Amygdala (tissue), 56 donors: Measurements from ENCODE around the gene HLF.

ENCODE experiments used
- DNase-seq, 56 donors: peaks; one replicate each; lab custom pipeline; 2025; lab: John Stamatoyannopoulos, UW

The HLF gene

DNA sequence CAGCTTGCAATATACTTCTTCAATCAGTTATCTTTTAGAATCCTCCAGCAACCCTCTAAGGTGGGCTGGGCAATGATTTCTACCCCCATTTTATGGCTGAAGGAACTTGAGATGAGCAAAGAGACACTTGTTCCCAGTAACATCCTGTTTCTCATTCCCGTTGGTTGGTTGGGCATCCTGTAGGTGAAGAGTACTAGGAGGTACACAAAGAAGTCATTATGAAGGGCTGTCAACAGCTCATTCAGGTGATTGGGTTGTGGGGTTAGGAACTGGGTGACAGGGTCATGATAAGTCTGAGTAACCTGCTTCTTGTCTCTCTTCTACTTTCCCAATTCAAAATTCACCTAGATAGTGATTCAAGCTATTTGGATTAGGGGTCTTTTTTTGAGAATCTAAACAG is 80.4 kb downstream of the HLF start:
- DNase-seq: no peak

DNA sequence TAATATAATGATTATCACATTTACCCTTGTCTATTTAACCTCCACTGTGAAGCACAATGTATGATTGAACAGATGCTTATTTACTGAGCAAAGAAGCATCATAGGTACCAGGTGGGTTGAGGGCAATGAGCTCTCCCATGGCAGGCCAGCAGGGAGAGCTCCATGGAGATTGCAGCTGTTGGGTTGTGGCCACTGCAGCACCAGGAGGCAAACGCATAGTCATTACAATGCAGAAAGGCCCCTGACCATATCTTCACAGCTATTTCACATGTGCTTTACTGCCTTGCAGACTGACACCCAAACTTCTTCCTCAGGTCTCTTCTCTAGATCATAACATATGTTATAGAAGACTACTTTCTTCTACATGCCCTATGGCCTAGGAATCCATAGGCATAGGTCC is 81.9 kb downstream of the HLF start:
- DNase-seq: no peak

DNA sequence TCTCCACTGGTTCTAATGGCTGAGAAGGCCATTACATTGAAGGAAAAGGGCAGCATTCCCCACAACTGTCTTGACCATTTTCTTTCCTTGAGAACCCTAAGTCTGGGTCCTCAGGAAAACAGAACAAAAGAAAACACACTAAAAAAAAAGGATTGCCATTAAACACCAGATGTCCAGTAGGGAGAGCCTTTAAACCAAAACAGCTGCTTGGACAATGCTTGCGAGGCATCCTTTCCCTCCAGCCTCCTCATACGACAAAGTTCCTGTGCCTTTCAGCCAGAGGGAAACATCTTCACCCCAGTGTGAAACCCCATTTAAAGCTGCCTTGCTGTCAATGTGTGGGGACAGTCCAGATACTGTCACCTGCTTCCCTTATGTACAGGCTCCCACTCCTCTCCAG is 82.6 kb downstream of the HLF start:
- DNase-seq: no peak

DNA sequence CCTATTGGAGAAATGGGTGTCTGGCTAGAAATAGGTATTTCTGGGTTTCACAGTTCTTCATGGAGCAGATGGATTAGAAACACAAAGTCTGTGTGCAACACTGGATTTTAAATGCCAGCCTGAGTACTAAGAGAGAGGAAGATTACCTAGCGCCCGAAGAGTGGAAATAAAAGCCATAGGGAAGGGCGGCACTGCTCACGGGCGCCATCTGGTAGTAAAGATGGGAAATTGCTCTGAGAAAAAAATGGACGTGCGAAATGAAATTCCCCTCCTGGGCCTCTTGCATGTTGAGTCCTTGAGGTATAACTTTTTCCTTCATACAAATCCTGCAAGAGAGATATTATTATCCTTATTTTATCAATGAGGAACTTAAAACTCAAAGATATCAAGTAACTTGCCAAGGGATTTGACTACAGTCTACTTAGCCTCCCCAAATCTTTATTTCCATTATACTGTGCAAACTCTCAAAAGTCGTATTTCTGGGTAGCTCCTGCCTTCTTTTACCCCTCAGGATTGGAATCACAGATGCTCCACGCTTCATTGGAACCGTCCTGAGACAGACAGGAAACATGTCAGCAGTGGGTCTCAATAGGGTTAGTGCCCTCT is 84.1 kb downstream of the HLF start:
- peak in 29 of 56 donors; percentile 2 to 60 (median 11) for DNase-seq

DNA sequence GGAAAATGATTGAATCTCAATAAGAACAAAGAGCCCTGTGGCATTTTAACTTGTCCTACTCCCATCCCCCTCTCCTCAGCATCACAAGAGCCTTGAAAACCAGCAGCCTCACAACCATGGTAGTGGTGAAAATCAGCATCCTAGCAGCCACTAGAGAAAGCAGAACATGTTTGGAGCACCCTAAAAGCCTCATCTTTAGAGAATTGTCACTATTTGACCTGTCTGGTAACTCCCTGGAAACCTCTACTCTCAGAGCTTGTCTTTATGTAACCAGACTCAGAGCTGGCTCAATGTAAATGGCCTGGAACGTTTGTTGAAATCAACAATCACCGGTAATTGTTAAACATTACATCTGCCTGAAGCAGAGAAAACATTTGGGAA is 86.1 kb downstream of the HLF start:
- DNase-seq: no peak

DNA sequence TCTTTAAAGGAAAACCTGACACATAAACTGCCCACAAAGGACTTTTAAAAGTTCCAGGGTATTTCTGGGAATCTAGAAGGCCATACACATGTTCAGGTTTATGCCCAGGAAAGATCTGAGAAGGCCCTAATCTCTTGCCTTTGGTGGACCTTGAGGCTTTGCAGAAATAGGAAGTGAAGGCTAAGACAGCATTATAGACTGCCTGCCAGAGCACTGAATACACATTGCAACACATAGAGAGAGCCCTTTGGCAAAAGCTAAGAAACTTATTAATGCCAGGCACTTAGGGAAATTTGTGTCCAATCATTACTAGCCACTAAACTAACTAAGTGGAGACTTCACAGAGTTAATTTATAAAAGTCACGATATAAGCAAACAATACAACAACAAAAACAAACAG is 86.5 kb downstream of the HLF start:
- no peak for DNase-seq

DNA sequence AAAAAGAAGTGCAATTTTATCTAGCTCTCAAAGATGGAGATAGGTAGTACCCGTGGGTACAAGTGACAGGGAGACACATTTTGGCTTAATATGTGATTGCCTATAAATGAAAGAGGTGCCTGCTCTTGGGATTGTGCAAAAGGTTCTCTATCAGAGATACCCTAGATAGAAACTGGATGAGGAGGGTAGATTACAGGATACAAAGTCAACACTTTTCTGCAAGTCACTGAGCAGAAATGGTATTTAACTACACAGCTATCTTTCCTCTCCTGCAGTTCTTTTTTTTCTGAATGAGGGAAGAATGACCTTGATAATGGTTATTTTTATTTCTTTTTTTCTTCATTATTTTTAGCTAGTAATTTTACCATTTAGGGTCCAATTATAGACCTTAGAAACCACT is 89.2 kb downstream of the HLF start:
- DNase-seq: no peak

DNA sequence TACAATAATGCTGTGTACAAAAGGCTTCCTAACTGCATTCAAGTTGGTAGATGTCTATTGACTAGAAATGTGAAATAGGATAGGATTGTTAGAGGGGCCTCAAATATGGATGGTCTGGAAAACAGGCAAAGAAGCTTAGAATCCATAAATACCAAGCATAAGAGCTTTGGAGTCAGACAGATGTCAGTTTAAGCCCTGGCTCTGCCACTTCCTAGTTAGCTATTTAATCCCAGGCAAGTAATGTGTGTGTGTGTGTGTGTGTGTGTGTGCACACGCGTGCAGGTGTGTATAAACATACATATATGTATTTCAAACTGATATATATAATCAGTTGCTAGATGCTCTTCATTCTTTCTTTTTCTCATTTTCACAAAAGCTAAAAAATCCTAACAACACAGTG is 90.2 kb downstream of the HLF start:
- DNase-seq: no peak

DNA sequence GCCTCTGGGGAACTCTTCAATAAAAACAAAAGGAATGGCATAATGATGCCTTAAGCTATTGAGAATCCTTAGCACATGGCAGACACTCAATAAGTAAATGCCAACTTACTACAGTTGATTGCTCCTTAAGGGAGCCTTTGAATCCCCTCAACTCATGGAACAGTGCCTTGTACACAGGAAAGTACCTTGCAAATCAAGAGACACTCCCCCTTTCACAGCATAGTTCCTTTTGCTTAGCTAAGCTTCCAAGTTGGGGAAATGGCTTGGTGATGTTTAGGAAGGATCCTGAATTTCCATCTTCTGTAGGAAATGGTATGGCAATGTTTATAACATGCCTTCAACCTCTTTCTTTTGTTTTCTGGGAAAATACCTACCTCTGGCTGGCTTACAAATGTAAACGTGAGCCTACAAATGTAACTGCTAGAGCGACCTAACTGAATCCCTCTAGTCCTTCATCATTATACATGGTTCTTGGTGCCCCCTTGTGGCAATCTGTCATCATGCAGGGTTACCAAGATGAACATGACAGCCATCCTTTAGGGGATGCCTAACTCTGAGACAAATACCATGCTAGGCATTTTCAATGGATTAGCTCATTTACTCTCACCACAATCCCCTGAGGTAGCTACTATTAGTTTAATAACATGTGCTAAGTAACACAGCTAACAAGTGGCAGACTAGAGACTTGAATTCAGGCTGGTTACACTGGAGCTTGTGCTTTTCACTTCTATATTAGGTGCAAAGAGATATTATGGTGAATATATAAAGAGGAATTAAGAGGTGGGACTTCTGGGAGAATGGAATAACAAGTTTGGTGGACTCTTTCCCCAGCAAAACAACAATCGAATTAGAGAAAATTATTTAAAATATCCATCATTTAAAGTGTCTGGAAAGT is 91.9 kb downstream of the HLF start:
- DNase-seq: peak in 34 of 56 donors; percentile 0 to 84 (median 32)

DNA sequence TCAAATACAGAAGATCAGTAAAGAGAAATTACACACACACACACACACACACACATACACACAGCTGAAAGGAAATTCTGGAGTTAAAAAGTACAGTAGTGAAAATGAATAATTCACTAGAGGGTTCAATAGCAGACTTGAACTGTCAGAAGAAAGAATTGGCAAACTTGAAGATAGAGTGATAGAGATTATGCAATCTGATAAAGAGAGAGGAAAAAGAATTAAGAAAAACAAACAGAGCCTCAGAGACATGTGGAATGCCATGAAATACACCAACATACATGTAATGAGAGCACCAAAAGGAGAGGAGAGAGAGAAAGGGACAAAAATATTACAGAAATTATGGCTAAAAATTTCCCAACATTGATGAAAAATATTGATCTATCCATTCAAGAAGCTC is 96.2 kb downstream of the HLF start:
- DNase-seq: no peak

DNA sequence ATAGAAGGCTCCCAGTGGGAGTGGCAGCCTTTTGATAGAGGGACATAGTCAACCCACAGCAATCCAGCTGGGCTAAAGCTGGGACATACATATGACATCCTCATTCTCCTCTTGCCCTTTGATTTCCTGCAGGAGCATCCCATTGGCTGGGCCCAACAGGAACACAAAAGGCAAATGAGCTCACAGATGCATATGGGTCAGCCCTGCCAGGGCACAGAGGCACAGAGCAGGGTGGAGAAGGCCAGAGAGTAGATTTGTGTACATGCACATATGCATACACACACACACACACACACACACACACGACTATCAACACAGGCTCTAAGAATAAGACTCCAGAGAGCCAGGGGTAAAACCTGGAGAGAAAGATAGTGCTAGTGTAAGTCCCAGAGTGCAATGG is 98.3 kb downstream of the HLF start:
- no peak for DNase-seq

DNA sequence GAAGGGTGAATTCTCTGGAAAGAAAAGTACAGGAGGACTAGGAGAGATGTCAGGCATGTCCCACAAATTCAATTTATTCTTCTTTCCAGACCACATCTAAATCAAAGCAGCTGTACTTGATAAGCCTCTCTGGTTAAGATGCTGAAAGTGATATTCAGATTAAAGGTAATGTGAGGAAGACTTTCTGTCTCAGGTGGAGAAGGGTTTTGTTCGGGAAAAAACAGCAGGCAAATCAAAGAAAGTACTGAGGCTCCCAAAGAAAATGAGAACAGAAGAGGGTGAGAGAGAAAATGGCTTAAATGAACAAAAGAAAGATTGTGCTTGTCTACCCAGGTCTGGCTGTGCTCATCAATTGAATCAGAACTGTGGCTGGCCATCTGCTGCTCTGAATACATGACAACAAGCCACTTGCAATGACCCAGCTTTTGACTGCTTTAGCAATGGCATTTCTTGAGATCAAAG is 101.3 kb downstream of the HLF start:
- DNase-seq: peak in 8 of 56 donors; percentile 1 to 18 (median 5)

DNA sequence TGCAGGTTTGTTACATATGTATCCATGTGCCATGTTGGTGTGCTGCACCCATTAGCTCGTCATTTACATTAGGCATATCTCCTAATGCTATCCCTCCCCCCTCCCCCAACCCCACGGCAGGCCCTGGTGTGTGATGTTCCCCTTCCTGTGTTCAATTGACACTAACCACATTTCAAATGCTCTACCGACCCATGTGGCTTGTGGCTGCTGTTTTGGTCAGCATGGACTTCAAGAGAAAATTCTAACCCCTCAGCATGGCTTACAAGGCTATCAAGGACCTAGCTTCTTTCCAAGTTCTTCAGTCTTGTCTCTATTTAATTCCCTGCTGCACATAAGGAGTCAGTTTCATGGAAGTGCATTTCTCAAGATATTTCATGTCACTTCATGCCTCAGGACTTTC is 103.9 kb downstream of the HLF start:
- no peak for DNase-seq
